Measurements from ENCODE around the gene DHX8.

- TF ChIP-seq POLR2A (IDR thresholded peaks at IDR 0.05; ENCODE audit: low read depth, low read length) (no peak), CTCF (IDR thresholded peaks at IDR 0.05; ENCODE audit: extremely low read depth in 1 of 2, insufficient read depth in 1 of 2, low read depth in 1 of 2, low read length in 2 of 2) (no peak), MYC (IDR thresholded peaks at IDR 0.05; ENCODE audit: low read depth, low read length) (no peak), JUN (IDR thresholded peaks at IDR 0.05; ENCODE audit: borderline replicate concordance, insufficient read depth, insufficient read length, low read depth) (no peak), MAX (IDR thresholded peaks at IDR 0.05; ENCODE audit: insufficient read depth, insufficient read length) (no peak), FOS (IDR thresholded peaks at IDR 0.05; ENCODE audit: borderline replicate concordance, insufficient read depth, low read length) (no peak), POLR2AphosphoS5 (IDR thresholded peaks at IDR 0.05; ENCODE audit: insufficient read depth, low read depth, low read length) (no peak), EZH2 (IDR thresholded peaks at IDR 0.05; ENCODE audit: borderline replicate concordance, low read depth, low read length, severe bottlenecking) (no peak)
Observed at GRCh38 chr17:43526886-43527648, 43.3 kb downstream of the DHX8 start.
